GM21381 (cell line): ENCODE measurements around the gene FLNB.

Experiments
- ATAC-seq: cut with Tn5 transposase; IDR thresholded peaks from one replicate; pipeline ENCODE4 v1.9.1; 2021; ENCODE audit warnings: mild to moderate bottlenecking, moderate library complexity; ENCODE audit not compliant: unreplicated experiment

Gene FLNB

GRCh38 chr3:58176827-58177489 is 168.7 kb downstream of the FLNB start:
- no peak for ATAC-seq

DNA sequence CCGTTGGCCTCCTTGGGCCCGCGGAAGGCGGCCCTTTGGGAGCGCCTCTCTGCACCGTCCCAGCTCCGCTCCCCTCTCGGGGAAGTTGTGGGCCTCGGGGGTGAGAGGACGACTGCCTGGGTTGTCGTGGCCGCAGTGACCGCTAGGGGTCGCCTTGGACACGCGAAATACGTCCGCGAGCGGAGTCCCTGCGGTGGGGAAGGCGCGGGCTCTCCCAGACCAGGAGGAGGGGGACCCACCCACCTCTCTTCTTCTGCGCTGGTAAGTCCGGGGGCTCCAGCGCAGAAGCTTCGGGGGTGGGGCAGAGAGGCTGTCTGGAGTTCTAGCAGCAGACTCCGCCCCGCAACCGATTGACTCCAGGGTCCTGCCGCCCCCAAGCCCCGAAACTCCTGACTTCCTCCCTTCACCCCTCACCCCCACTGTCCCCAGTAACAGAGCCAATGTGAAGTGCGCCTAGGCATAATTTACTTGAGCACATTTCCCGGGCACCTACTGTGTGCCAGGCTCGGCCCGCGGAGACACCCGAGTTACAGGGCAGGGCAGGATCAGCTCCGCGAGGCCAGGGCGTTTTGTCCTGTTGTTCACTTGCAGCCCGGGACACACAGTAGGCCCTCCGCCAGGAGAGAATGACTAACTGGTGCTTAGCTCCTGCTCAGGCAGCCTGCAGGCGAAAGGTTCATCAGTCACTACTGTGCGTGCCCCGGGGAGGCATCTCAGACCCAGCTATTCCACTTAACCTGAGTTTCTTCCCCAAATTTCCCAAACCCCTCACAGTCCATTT is 169.7 kb downstream of the FLNB start:
- ATAC-seq, result peak; percentile 68

DNA sequence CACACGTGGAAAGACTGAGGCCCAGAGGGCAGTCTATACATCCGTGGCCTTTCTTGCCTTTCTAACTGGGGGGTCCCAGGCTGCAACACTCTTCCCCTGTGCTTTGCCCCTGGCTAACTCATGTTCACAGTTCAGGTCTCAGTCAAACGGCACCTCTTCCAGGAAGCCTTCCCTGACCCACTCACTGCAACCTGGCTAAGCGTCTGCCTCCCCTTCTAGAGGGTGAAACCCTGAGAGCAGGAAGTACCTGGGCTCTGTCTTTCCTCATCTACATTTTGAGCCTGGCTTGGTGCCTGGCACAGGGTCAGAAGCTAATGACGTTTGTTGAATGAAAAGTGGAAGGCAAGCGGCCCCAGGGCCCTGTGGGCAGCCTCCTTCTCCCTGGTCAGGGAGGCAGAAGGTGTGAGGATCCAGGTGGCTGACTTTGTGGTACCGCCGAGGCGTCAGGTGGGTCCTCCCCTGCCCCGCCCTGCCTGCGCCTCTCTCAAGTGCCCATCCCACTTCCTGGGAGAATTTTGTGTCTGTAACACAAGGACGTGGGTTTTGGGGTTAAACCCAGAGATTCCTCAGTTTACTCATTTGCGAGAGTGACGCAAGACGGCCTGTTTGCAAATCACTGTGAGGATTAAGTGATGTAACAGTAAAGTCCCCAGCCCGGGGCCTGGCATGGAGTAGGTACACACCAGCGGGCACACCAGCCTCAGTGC is 170.5 kb downstream of the FLNB start:
- ATAC-seq, result no peak

DNA sequence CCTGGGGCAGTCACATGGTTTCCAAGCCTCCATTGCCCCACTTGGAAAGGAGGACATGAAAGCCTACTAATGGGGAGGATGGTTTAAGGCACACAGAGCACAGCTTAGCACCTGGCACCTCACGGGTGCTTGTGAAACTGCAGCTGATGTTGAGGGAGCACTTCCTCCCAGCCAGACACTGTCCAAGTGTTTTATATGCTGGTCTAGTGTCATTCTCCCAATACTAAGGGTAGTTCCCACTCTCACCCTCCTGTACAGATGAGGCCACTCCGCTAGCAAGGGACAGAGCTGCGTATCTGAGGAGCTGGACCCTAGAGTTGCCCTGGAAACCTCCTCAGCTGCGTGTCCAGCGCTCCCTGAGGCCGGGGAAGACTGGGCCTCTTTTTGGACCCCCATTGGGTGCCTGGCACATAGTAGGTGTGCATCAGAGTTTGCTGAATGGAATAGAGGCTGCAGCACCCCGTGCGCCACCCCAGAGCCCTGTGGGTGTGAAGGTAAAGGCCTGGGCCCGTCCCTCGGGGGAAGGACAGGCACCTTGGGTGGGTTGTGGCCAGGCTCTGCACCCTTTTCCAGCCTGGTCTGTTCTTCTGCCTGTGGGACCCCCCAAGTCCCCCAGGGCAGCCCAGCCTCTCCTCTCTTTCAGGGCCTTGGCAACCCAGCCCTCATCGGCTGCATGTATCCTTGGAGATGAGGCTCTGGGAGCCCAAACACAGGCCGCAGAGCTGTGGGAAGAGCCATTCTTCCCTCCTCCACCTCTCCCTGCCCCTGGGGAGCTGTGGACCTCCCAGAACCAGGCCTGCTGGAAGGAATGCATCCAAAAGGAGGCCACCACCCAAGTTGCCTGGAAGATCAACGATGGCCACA is 171.2 kb downstream of the FLNB start:
- ATAC-seq, result no peak

DNA sequence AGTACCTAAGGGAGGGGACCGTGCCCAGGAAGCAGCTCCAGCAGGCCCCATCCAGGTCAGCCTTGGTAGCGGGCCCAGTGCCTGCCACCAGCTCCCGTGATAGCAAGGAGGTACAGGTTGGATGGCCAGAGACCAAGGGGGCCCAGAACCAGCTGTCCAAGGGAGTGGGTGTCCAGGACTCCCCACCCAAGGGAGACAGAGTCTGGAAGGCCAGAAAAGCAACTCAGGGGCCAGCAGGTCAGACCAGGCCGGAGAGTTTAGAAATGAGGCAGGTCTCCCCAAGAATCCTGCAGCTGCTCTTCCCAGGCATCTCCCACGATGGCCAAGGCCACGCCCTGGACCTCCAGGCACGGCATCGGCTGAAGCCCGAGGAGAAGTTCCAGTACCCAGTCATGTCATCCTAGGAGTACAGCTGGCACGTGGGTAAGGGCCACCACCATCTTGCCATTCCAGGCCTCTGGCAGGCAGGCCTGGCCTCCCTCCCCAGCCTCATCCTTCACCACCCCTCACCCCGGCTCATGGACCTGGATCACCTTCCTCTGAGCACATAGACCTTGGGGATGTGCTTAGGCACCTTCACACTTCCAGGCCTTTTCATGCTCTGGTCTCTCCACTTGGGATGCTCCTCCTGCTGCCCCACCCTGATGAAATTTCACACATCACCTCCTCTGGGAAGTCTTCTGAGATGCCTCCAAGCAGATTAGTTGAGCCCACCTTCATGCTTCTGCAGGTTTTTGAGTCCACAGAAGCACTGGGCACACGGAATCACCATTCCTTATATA is 172.1 kb downstream of the FLNB start:
- no peak for ATAC-seq

GRCh38 chr3:58180940-58181587 is 172.8 kb downstream of the FLNB start:
- no peak for ATAC-seq

DNA sequence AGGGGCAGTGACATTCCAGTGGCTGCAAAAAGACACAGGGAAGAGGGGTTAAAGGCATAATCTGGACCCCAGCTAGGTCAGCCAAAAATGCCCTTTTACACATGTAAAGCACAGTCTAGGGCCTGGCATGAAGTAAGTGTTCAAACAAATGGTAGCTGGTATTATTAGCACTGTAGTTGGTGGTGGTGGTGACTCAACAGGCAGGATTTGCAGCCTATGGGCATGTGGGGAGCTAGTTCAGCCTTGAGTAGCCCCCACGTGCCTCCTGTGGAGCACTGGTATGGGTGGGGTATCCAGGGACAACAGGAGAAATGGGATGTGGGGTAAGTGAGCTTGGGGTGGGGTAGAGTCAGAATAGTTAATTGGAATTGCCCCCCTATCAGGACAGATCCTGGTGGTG is 175.0 kb downstream of the FLNB start:
- ATAC-seq, result no peak

DNA sequence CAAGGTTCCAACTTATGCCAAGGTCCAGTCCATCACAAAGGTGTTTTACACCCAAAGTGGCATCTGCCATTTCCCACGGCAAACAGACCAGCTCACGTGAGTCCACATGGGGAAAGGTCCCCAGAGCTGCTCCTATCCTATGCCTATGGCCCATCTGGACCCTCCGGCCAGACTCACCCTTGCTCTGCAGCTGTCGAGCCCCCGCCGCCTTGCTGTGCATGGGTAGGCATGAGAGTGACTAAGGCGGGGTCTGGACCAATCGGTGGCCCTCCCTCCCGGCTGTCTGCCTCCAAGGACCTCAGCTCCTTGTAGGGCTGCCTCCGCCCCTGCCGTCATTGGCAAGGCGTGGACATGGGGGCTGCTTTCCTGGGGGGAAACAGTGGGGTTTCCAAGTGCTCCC is 175.7 kb downstream of the FLNB start:
- ATAC-seq, result no peak

GRCh38 chr3:58184309-58184981 is 176.2 kb downstream of the FLNB start:
- ATAC-seq, result no peak

- ATAC-seq, result no peak
Measured at GRCh38 chr3:58184982-58185360, 176.7 kb downstream of the FLNB start.

DNA sequence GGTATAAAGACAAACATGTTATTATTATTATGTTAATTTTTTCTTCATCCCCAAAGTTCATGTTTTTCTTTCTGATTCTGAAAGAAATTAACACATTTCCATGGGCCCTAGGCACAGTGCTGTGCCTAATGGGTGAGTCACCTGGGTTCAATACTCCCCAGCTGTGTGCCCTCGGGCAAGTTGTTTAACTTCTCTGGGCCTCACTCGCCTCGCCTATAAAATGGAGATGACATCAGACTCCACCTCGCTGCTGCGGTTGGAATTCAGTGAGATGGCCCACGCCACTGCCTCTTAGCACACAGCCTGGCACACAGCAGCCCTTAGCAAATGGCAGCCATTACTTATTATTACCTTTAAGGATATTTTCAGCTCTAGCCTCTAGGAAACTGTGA is 179.9 kb downstream of the FLNB start:
- no peak for ATAC-seq

GRCh38 chr3:58188921-58189451 is 180.8 kb downstream of the FLNB start:
- ATAC-seq, result no peak

GRCh38 chr3:58189691-58190090 is 181.5 kb downstream of the FLNB start:
- no peak for ATAC-seq

DNA sequence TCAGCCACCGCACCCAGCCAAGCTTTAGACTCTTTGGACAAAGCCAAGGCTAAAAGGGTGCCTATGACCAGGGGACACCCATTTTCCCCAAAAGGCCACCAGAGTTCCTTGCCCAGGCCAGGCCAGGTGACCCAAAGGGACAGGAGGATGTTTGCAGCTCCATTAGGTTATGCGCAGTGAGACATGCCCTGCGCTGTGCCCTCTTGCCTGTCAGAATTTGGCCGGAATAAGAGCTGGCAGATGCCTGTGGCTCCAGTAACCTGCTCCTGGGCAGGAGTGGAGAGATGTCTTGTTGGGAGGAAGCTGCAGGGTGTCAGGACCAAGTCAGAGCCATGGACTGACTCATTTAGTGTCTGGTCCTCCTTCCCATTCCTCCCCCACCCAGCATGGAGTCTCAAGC is 182.1 kb downstream of the FLNB start:
- ATAC-seq, result no peak

- ATAC-seq, result no peak
Measured at GRCh38 chr3:58190882-58191281, 182.7 kb downstream of the FLNB start.

GRCh38 chr3:58191361-58191991 is 183.3 kb downstream of the FLNB start:
- no peak for ATAC-seq

- no peak for ATAC-seq
Measured at GRCh38 chr3:58192069-58192468, 183.8 kb downstream of the FLNB start.

GRCh38 chr3:58193682-58194407 is 185.6 kb downstream of the FLNB start:
- ATAC-seq, result no peak
